COLO668 (cell line): ENCODE results near the gene SSR4.
"Not testable (repeated sequence)": the region's sequence is repeated elsewhere in the genome, so short reads cannot be mapped to it uniquely, and the experiment has no call there.

ENCODE experiments used
- DNase-seq: peaks from one replicate; lab custom pipeline; 2025; ENCODE audit not compliant: unreplicated experiment; lab: John Stamatoyannopoulos, UW

SSR4 gene

DNA sequence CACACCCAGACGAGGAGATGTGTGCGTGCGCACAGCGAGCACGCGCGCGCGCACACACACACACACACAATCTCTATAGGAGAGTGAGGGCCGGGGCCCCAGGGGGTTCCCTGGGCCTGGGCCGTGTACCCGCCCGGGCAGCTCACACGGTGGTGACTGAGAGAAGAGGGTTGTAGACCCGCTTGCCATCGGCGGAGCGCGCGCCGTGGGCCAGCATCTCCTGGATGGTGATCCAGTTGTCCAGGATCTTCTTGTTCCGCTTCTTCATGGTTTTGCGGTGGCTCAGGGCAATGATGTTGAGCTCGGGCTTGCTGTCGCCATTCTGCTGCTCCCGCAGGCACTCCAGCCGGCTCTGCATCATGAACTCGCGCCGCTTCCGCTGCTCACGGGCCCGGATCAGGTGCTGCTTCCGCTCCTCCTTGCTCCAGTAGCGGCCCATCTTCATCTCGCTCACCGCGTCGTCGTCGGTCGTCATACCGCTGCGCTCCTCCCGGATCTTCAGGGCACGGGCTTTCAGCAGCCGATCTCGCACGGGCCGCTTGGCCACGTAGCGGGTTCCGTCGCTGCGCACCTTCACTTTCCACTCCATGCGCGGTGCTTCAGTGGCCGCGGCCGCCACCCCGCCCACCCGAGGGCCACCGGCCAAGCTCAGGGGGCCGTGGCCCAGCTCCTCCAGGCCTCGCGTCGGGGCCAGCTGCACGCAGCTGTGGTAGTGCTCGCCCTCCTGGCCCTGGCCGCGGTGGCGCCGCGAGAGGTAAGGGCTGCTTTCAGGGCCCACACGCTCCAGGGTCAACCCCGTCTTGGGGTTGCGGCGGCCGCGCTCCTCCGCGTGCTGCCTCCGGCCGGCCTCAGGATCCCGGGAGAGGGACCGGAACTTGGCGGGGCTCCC is 9.0 kb downstream of the SSR4 start:
- no peak for DNase-seq

GRCh38 chrX:153804100-153804595 is 9.7 kb downstream of the SSR4 start:
- DNase-seq = no peak

DNA sequence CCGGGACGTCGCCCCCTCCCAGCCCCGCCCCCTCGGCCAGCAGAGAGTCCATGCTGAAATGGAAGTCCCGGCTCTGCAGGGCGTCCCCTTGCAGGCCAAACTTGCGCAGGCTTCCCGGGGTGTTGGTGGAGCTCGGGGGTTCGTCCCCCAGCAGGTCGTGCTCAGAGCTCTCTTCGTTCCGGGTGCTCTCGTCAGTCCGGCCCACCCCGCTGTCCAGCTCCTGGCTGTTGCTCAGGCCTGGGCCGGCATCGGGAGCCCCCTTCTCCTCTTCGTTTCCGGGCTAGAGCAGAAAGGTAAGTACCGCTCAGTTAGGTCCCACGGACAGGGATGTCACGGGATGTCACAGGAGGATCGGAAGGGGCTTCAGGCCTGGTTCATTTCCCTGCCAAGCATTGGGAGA is 10.2 kb downstream of the SSR4 start:
- no peak for DNase-seq

- DNase-seq = no peak
These were observed 11.0 kb downstream of the SSR4 start for GRCh38 chrX:153805436-153805835.

DNA sequence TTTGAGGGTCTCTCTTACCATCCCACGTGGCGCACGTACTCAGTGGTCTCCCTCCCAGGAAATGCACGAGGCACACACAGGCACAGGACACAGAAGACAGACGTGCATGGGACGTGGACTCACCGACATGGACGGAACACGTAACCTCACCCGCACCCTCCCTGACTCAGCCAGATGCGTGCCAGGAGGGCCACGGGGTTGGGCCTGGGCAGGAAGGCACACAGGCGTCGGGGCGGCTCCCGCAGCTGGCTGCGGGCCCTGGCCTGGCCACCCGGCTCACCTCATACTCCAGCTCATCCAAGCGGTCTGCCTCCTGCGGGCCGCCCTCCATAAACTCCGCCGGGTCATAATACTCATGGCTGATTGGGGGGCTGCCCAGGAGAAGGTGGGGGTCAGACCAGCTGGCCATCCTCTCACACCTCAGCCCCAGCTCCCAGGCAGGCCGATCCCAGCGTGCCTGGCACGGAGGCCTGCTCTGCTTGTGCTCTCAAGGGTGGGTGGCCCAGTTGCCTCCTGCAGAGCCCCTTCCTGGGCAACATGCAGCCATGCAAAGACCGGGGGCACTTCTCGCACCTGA is 12.6 kb downstream of the SSR4 start:
- no peak for DNase-seq

DNA sequence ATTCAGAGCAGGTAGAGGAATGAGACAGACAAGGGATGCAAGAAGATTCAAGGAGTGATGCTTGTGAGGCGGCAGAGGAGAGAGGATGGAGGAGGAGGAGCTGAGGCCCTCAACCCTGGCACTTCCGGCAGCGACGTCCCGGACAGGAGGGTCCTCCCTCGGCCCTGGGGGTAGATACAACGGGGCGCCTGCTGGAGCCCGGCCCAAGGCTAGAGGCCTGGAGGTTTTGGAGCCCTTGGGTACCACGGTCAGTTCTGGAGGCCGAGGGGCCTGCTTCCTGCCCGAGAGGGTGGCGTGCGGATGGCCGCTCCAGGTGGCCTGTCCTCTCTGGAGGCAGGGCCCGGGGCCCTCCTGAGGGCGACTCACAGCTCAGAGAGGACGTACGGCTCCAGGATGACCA is 13.5 kb downstream of the SSR4 start:
- DNase-seq = no peak

GRCh38 chrX:153812220-153812619 is 17.8 kb downstream of the SSR4 start:
- no peak for DNase-seq

DNA sequence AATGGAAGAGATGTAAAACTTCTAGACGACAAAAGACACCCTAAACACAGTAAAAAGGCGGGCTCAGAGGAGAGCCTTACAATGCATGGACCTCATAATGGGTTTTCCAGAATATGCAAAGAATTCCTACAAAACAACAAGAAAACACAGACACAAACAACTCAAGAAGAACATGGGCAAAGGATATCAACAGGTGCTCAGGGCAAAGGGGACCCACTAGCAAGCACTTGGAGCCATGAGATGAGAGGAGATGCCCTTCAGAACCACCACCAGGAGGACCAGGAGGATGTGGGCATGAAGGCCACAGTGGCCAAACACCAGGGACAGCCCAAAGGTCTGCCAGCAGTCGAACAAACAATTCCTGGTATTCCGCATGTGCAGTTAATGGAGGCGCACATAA is 18.7 kb downstream of the SSR4 start:
- no peak for DNase-seq

- DNase-seq = no peak
These were observed 20.3 kb downstream of the SSR4 start for GRCh38 chrX:153814591-153815315.

GRCh38 chrX:153816831-153817690 is 22.6 kb downstream of the SSR4 start:
- DNase-seq = no peak

- not testable (repeated sequence) for DNase-seq
These were observed 23.6 kb downstream of the SSR4 start for GRCh38 chrX:153818064-153818463.

GRCh38 chrX:153818571-153819383 is 24.3 kb downstream of the SSR4 start:
- DNase-seq = peak; percentile 64

- no peak for DNase-seq
These were observed 25.0 kb downstream of the SSR4 start for GRCh38 chrX:153819384-153820040.

DNA sequence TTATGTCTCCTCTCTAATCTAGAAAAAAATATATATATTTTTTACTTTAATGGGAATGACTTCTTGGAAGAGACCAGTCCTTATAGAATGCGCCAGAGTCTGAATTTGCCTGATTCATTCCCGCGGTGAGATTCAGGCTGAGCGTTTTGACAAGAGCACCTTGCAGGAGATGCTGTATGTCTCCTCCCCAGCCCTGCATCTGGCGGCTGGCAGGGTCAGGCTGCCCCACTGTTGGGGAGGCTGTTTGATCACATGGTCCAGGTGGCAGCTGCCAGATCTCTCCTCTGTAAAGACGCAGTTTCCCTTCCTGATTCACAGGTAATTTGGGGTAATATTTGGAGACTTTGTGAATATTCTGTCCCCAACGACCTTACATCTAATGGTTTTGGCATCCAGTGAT is 26.1 kb downstream of the SSR4 start:
- no peak for DNase-seq

DNA sequence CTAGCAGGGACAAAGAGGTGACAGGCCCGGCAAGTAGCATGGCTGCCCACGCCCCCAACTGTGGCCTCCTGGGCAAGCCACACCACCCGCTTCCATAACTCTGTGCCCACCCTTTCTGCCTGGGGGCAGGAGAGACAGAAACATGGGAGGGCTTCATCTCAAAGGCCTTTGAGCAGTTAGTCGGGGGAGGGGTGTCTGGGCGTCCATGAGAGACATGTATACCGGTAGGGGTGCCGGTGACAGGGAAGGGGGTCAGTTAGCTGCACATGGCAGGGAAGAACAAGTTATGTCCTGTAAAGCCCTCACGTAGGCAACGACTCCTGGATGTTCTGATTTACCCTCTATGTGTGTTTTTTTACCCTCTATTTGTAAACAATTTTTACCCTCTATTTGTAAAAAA is 26.6 kb downstream of the SSR4 start:
- no peak for DNase-seq

DNA sequence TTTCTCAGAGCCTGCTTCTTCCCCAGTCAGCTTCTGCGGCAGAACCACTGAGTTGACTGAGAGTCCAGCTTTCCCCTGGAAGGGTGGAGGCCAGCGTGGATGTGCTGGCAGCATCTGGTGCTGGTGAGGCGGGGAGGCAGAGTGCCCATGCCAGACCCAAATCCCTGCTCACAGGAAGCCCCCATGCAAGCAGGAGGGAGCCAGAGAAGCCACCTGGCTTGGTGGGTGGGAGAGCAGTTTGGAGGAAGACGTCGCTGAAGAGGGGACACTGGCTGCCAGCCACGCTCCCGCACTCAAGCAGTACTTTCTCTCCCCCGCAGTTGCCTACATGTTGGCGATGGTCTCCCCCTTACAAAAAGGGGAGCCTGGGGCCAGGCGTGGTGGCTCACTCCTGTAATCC is 29.9 kb downstream of the SSR4 start:
- DNase-seq = no peak

DNA sequence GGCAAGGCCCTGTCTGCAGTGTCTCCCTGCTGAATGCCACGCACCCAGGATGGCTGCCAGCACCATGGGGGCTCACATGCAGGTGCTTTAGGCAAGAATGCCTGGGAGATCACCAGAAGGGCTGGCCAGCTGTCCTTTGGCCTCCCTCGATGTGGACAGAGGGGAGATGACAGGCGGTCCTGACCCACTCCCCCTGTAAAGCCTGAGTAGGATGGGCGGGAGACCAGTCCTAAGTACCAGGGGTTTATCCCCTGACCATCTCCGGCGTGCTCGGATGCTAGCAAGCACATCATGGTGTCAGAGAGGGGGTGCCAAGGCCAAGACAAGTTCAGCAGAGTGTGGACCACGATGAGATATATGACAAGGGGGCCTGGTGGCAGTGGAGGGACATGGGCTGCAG is 30.6 kb downstream of the SSR4 start:
- no peak for DNase-seq

DNA sequence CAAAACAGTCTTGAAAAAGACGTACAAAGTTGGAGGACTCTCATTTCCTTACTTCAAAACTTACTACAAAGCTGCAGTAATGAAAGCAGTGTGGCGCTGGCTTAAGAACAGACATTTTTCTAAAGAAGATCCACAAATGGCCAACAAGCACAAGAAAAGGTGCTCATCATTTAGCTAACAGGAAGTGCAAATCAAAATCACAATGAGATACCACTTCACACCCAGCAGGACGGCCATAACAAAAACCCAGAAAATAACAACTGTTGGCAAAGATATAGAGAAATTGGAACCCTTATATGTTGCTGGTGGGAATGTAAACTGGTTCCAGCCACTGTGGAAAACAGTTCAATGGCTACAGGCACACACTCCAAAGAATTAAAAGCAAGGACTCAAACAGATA is 32.5 kb downstream of the SSR4 start:
- DNase-seq = no peak

GRCh38 chrX:153827903-153828302 is 33.4 kb downstream of the SSR4 start:
- no peak for DNase-seq

- no peak for DNase-seq
These were observed 33.8 kb downstream of the SSR4 start for GRCh38 chrX:153828308-153828707.
